ENCODE data around the gene UBE2E1. TPM values are rescaled to one million over a fixed set of nuclear protein-coding genes. Genes with fewer than 3 reads are reported as not detected.

UBE2E1 gene
- total and polyA plus RNA-seq, 10 donors: 62.6 to 106 (median 91.2) TPM

DNA sequence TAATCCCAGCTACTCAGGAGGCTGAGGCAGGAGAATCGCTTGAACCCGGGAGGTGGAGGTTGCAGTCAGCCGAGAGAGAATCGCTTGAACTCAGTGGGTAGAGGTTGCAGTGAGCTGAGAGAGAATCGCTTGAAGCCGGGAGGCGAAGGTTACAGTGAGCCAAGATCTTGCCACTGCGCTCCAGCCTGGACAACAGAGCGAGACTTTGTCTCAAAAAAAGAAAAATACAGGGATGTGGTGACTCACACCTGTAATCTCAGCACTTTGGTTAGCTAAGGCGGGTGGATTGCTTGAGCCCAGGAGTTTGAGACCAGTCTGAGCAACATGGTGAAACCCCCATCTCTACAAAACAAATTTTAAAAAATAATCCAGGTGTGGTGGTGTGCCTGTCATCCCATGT, 26.8 kb downstream of the UBE2E1 start:
- Histone ChIP-seq H3K4me3 (no peak overlapping the region), H3K4me1 (peaks cover 37 to 98% (median 71%) of the 10 kb centered on the region in 6 donors)
- intact Hi-C loops (cut with DNase I; ENCODE audit: low total_unique reads): no loop called here

GRCh38 chr3:23834082-23834870, 28.5 kb downstream of the UBE2E1 start:
- no peaks in the 10 kb centered on the region for H3K27me3 ChIP-seq (replicated peaks in 1 of 7)
- no peaks in the 10 kb centered on the region for H3K9me3 ChIP-seq
- 34 to 49% (median 36%) methylated on average over 2 of the region's 2 CpGs for WGBS, 5 donors
- H3K27ac ChIP-seq: no peak overlapping the region
- no peaks in the 10 kb centered on the region for H3K36me3 ChIP-seq
- peaks cover 37 to 92% (median 65%) of the 10 kb centered on the region in 6 donors for H3K4me1 ChIP-seq
- H3K4me3 ChIP-seq: no peak overlapping the region
- no peak for TF ChIP-seq POLR2AphosphoS5 (IDR thresholded peaks at IDR 0.05)
- no peak for TF ChIP-seq CTCF (IDR thresholded peaks at IDR 0.05 in 8 of 11, conservative IDR thresholded peaks at IDR 0.05 in 3 of 11)
- no peak for TF ChIP-seq POLR2A (IDR thresholded peaks at IDR 0.05)
- DNase-seq: no peak
- intact Hi-C loops (cut with DNase I; ENCODE audit: low total_unique reads): no loop called here

More for the DNA sequence above, 26.8 kb downstream of the UBE2E1 start:
- TF ChIP-seq POLR2A (IDR thresholded peaks at IDR 0.05) (no peak), CTCF (IDR thresholded peaks at IDR 0.05 in 8 of 11, conservative IDR thresholded peaks at IDR 0.05 in 3 of 11) (no peak)
- DNase-seq: no peak
- 95 to 98% (median 97%) methylated on average over 10 of the region's 10 CpGs for WGBS, 5 donors
- Histone ChIP-seq H3K36me3 (no peaks in the 10 kb centered on the region), H3K27me3 (replicated peaks in 1 of 7) (no peaks in the 10 kb centered on the region), H3K9me3 (no peaks in the 10 kb centered on the region), H3K27ac (no peak overlapping the region)

DNA sequence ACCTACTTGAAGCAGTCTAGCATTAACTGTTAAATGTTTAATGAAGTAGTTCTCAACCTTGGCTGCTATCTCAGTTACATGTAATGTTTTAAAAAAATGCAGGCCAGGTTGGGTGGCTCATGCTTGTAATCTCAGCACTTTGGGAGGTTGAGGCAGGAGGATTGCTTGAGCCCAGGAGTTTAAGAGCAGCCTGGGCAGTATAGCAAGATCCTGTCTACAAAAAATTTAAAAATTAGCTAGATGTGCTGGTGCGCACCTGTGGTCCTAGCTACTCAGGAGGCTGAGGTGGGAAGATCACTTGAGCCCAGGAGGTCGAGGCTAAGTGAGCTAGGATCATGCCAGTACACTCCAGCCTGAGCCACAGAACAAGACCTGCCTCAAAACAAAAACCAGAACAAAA, 29.3 kb downstream of the UBE2E1 start:
- Histone ChIP-seq H3K4me3 (no peak overlapping the region), H3K27ac (no peak overlapping the region), H3K9me3 (no peaks in the 10 kb centered on the region), H3K4me1 (peaks cover 32 to 89% (median 56%) of the 10 kb centered on the region in 6 donors), H3K27me3 (replicated peaks in 1 of 7) (no peaks in the 10 kb centered on the region), H3K36me3 (no peaks in the 10 kb centered on the region)
- TF ChIP-seq CTCF (IDR thresholded peaks at IDR 0.05 in 8 of 11, conservative IDR thresholded peaks at IDR 0.05 in 3 of 11) (no peak), POLR2AphosphoS5 (IDR thresholded peaks at IDR 0.05) (no peak), POLR2A (IDR thresholded peaks at IDR 0.05) (no peak)
- WGBS, 5 donors: 89 to 95% (median 94%) methylated on average over 2 of the region's 2 CpGs
- intact Hi-C loops (cut with DNase I; ENCODE audit: low total_unique reads): no loop called here
- DNase-seq: no peak

DNA sequence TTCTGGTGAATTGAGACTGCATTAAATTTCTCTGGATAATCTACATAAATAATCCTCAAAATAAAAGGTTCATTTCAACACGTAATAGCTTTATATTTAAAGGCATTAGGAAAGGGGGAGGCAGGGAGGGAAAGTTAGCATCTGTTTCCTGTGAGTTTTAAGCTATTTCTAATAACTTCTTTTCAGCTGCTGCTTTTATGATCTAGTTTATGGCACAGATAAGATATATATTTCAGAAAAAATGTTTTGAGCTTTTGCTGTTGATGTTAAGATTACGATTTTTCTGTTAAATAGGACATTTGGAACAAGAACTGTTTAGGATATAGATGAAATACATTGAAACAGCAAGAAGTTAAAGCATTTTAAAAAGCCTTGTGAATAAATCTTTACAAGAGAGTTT, 30.0 kb downstream of the UBE2E1 start:
- H3K36me3 ChIP-seq: no peaks in the 10 kb centered on the region
- no peaks in the 10 kb centered on the region for H3K9me3 ChIP-seq
- DNase-seq: no peak
- TF ChIP-seq POLR2A (IDR thresholded peaks at IDR 0.05) (no peak), CTCF (IDR thresholded peaks at IDR 0.05 in 8 of 11, conservative IDR thresholded peaks at IDR 0.05 in 3 of 11) (no peak), POLR2AphosphoS5 (IDR thresholded peaks at IDR 0.05) (no peak)
- no peak overlapping the region for H3K27ac ChIP-seq
- peaks cover 25 to 89% (median 52%) of the 10 kb centered on the region in 6 donors for H3K4me1 ChIP-seq
- WGBS, 5 donors: 29 to 44% (median 35%) methylated on average over 2 of the region's 2 CpGs
- H3K27me3 ChIP-seq (replicated peaks in 1 of 7): no peaks in the 10 kb centered on the region
- H3K4me3 ChIP-seq: no peak overlapping the region
- intact Hi-C loops (cut with DNase I; ENCODE audit: low total_unique reads): no loop called here
